GM18870 (cell line): ENCODE measurements around the gene SGK1.

Experiments
- ATAC-seq: cut with Tn5 transposase; IDR thresholded peaks from one replicate; pipeline ENCODE4 v1.9.1; 2021; ENCODE audit warnings: moderate library complexity; ENCODE audit not compliant: unreplicated experiment

The SGK1 gene

DNA sequence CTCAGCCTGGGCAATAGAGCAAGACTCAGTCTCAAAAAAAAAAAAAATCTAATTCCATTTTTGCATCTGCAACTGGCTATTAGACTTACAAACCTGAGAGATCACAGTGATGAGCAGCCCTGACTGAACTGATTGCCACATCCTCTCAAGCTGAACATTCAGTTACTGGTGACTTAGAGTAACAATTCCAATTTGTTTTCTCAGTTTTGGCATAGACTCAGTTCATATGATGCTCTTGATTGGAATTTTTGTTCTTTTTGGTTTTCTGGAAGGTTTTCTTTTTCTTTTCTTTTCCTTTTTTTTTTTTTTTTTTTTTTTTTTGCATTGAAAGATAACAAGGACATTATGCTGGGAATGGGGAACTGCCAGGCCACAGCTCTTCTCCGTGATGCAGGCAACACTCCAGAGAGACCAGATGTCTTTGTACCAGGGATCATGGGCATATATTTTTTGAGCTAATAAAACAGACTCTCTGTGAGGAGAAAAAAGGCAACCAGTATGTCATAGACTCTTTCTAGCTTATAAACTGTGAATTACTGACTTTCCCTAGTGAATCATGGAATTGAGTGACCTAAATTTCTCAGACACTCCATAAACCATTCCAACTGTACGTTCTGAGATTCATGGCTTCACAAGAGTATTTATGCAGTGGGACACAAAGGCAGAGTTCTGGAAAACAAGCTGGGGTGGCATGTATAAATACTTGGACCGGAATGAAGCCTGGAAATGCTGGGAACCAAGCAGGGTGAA lies 179.5 kb downstream of the SGK1 start:
- ATAC-seq, result no peak

DNA sequence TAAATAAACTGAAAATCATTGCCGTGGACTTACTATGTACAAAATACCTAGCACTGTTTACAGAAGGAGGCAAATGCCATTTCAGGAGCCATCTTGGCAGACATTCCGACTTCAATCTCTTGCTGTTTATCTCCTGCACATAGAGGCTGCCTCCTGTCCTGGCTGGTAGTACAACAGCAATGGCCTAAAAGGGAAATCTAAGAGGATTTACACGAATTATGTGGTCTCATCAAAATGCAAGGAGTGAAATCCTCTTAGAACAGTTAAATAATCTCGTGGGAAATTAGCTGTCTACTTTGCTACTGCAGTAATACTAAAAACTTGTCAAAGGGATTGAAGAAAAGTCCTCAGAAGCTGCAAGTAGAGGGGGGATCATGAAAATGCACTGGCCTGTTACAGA lies 183.3 kb downstream of the SGK1 start:
- ATAC-seq, result no peak

DNA sequence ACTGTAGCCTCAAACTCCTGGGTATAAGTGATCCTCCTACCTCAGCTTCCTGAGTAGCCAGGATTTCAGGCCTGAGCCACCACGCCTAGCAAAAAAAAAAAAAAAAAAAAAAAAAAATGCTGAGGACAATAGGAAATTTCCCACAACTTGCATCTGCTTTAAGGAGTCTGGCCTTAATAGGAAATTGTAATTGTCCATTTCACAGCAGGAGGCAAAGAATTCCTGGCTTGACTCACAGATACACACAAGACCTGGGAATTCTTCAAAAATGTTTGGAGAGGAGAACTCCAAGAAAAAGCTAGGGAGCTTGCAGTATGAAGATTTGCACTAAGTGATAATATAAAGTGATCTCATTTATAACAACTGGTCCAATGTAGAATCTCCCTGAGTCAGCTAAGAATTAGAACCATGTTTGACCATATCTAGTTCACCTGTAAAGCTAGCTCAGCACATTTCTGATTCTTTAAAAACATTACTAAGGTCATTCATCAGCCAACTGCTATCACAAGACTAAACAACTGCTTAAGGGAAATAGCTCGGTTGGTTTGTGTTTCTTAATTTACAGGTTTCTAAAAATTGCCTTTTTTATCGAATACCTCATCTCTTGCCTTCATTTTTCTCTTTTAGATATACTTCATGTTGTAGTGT lies 185.3 kb downstream of the SGK1 start:
- no peak for ATAC-seq

DNA sequence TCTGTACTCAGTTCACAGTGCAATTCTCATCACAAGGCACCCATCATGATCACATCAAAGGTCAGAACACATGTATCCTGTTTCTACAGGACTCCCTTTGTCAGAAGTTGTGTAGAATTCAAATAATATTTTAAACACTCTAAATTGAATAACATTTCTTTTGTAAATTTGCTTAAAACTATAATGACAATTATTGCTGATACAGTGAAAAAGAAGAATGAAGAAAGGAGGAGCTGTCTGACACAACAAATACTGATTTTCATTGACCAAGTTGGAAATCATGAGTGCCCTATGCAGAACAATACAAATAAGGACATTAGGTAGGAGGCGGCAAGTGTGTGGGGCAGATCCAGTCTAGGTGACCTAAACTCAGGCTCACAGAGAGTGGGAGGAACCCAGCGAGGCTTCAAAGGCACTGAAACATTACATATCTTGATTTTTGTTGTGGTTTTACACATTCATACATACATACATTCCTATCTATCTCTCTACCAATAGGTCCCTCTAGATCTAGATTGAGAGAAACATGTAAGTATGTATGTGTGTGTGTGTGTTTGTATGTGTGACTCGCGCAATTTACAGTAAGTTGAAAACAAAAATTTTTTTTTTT lies 186.3 kb downstream of the SGK1 start:
- ATAC-seq, result no peak

DNA sequence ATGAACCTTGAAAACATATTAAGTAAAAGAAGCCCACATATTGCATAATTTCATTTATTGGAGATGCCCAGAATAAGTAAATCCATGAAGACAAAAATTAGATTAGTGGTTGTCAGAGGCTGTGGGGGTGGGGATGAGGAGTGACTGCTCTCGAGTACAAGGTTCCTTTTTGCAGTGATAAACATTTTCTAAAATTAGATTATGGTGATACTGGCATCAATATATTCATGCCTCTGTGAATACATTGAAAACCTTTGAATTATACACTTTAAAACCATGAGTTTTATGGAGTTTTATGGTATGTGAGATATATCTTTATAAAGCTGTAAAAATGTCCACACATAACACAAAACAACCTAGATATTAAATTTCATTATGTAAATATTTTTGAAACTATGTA lies 189.8 kb downstream of the SGK1 start:
- ATAC-seq, result no peak

DNA sequence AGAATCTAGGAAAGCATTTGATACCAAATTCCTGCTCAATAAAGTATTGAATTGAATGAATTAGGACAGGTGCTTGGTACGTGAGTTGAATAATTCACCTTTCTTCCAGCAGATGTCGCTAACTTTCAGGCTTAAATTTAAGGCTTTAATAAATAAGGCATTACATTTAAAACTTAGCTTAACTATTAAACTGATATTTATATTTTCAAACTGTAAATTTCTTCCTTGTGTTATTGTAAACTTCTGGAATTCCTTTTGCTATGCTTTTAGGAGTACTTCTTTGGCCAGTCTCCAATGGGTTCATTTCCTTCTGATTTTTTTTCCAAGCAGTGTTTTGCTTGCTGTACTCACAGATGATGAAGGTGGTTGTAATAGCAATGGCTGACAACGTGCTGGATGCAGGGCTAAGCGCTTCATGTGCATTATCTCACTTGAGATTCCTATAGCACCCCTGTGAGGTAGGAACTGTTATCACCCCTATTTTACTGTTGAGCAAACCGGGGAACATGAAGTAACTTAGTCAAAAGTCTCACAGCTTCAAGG lies 194.2 kb downstream of the SGK1 start:
- ATAC-seq, result no peak

DNA sequence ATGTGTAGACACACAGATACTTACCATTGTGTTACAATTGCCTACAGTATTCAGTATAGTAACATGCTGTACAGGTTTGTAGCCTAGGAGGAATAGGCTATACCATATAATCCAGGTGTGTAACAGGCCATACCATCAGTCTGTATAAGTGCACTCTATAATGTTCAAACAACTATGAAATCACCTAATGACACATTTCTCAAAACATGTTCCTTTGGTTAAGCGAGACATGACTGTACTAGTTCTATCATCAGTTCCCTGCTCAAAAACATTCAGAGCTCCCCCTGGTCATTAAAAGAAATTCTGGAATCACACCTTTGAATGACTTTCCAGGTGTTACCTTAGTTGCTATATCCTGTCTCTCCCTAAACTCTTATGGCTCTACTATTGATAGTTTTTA lies 195.1 kb downstream of the SGK1 start:
- no peak for ATAC-seq

DNA sequence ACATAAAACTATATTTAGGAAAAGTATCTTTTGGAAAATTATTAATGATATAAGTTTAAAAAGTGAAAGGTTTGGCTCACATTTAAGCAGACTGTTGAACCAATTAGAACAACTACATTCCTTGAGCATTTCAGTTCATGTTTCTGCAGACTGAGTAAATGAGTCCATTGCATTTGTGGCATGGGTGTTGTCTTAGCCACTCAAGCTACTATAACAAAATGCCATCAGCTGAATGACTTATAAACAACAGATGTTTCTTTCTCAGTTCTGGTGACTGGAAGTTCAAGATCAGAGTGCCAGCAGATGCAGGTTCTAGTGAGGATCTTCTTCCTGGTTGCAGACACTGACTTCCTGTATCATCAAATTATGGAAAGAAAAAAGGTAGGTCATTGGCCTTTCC lies 198.4 kb downstream of the SGK1 start:
- ATAC-seq, result no peak
